Liver (tissue), 2 donors: ENCODE results near the gene AKT1S1.

ENCODE experiments used
- CTCF ChIP-seq: fragments of 150-350 bp; IDR thresholded peaks from 2 replicates; pipeline ENCODE4 v1.5.1; 2017; ENCODE audit warnings: improper control_type of control experiment, low read depth, low read length; ENCODE audit not compliant: missing input control
- ZBTB33 ChIP-seq: IDR thresholded peaks from 2 replicates; pipeline ENCODE4 v1.6.1; 2016; ENCODE audit warnings: antibody characterized with exemption
- donor health status: healthy.

GRCh38 chr19:49880162-49880869 lies 3.2 kb upstream of the AKT1S1 start:
- TF ChIP-seq ZBTB33 (no peak), CTCF (no peak)
